Mesenchymal stem cell (in vitro differentiated cells and primary cell): ENCODE data around the gene CD160.
A peak's percentile ranks its signal among the peaks of the same experiment; 100 is the strongest.

Experiments
- DNase-seq: peaks from one replicate; pipeline ENCODE4 v3.0.0-alpha.2; 2013
- H2AFZ ChIP-seq: one replicate; pipeline ENCODE4 v1.6.1; 2013; ENCODE audit warnings: low read depth, mild to moderate bottlenecking, control low read depth, inconsistent platforms, low read length, moderate library complexity
- H2AK5ac ChIP-seq: 2 replicates; pipeline ENCODE4 v1.6.1; 2013; ENCODE audit warnings: low read length, moderate library complexity, mild to moderate bottlenecking, inconsistent platforms; ENCODE audit not compliant: severe bottlenecking
- H2BK120ac ChIP-seq: one replicate; pipeline ENCODE4 v1.6.1; 2013; ENCODE audit warnings: low read depth, mild to moderate bottlenecking, inconsistent platforms, low read length, moderate library complexity
- H2BK12ac ChIP-seq, 2 experiments: one replicate each; pipeline ENCODE4 v1.6.1; 2013; ENCODE audit warnings: inconsistent platforms in 2 of 2, low read length in 2 of 2, mild to moderate bottlenecking in 2 of 2, moderate library complexity in 2 of 2, control low read depth in 1 of 2
- H2BK15ac ChIP-seq: one replicate; pipeline ENCODE4 v1.6.1; 2013; ENCODE audit warnings: mild to moderate bottlenecking, low read depth, inconsistent platforms; ENCODE audit not compliant: poor library complexity, severe bottlenecking
- H2BK5ac ChIP-seq: 2 replicates; pipeline ENCODE4 v1.6.1; 2013; ENCODE audit warnings: low read depth, mild to moderate bottlenecking, low read length, control low read depth, inconsistent platforms; ENCODE audit not compliant: poor library complexity, severe bottlenecking
- H3K14ac ChIP-seq, 2 experiments: one replicate each; pipeline ENCODE4 v1.6.1; 2013; ENCODE audit warnings: inconsistent platforms in 2 of 2, low read length in 2 of 2, control low read depth in 1 of 2, mild to moderate bottlenecking in 1 of 2, moderate library complexity in 1 of 2
- H3K18ac ChIP-seq, 2 experiments: one replicate each; pipeline ENCODE4 v1.6.1; 2013; ENCODE audit warnings: inconsistent platforms in 2 of 2, low read length in 2 of 2, control low read depth in 1 of 2, low read depth in 1 of 2, mild to moderate bottlenecking in 1 of 2
- H3K23ac ChIP-seq, 2 experiments: one replicate each; pipeline ENCODE4 v1.6.1; 2013; ENCODE audit warnings: inconsistent platforms in 2 of 2, low read length in 2 of 2, mild to moderate bottlenecking in 2 of 2, moderate library complexity in 2 of 2, control low read depth in 1 of 2
- H3K27ac ChIP-seq: 2 replicates; pipeline ENCODE4 v1.5.1; 2013; ENCODE audit warnings: mild to moderate bottlenecking, moderate library complexity, low read length, control low read depth, inconsistent platforms; ENCODE audit not compliant: poor library complexity, severe bottlenecking
- H3K27me3 ChIP-seq, 2 experiments: 2 replicates each; pipeline versions ENCODE4 v1.6.1 to v1.7.0; 2013; ENCODE audit warnings: low read length in 2 of 2, mild to moderate bottlenecking in 2 of 2, moderate library complexity in 2 of 2, control low read depth in 1 of 2, inconsistent platforms in 1 of 2; ENCODE audit not compliant: control insufficient read depth in 1 of 2, insufficient read depth in 1 of 2
- H3K36me3 ChIP-seq, 2 experiments: 2 replicates each; pipeline versions ENCODE4 v1.6.1 to v1.7.0; 2013; ENCODE audit warnings: low read length in 2 of 2, control low read depth in 1 of 2, inconsistent platforms in 1 of 2, low read depth in 1 of 2, mild to moderate bottlenecking in 1 of 2; ENCODE audit not compliant: insufficient read depth in 2 of 2, control insufficient read depth in 1 of 2
- H3K4ac ChIP-seq, 2 experiments: one replicate each; pipeline ENCODE4 v1.6.1; 2013; ENCODE audit warnings: inconsistent platforms in 2 of 2, low read length in 2 of 2, mild to moderate bottlenecking in 2 of 2, moderate library complexity in 2 of 2, control low read depth in 1 of 2, low read depth in 1 of 2
- H3K4me1 ChIP-seq: 2 replicates; pipeline ENCODE4 v1.6.1; 2013; ENCODE audit warnings: low read depth, low read length, control low read depth; ENCODE audit not compliant: control insufficient read depth, insufficient read depth
- H3K4me2 ChIP-seq: 2 replicates; pipeline ENCODE4 v1.6.1; 2013; ENCODE audit warnings: low read length, mild to moderate bottlenecking, inconsistent platforms; ENCODE audit not compliant: poor library complexity, severe bottlenecking
- H3K4me3 ChIP-seq, 2 experiments: 2 replicates each; pipeline versions ENCODE4 v1.5.1 to v1.7.0; 2013; ENCODE audit warnings: low read length in 2 of 2, mild to moderate bottlenecking in 2 of 2, control low read depth in 1 of 2, low read depth in 1 of 2; ENCODE audit not compliant: insufficient read depth in 1 of 2
- H3K79me1 ChIP-seq: replicated peaks from 2 replicates; pipeline ENCODE4 v1.6.1; 2013; ENCODE audit warnings: mild to moderate bottlenecking, control low read depth, low read length, inconsistent platforms; ENCODE audit not compliant: poor library complexity, severe bottlenecking
- H3K9ac ChIP-seq: 2 replicates; pipeline ENCODE4 v1.7.0; 2013; ENCODE audit warnings: mild to moderate bottlenecking, low read length, moderate library complexity
- H3K9me3 ChIP-seq: 2 replicates; pipeline ENCODE4 v1.7.0; 2013; ENCODE audit warnings: mild to moderate bottlenecking, low read length; ENCODE audit not compliant: control insufficient read depth
- H4K8ac ChIP-seq: one replicate; pipeline ENCODE4 v1.6.1; 2013; ENCODE audit warnings: inconsistent platforms, mild to moderate bottlenecking, low read length, moderate library complexity
- H4K91ac ChIP-seq: one replicate; pipeline ENCODE4 v1.6.1; 2013; ENCODE audit warnings: mild to moderate bottlenecking, low read length, inconsistent platforms
- WGBS: methylation state at CpG from one replicate; pipeline ENCODE4 v1.1.7; 2013; ENCODE audit warnings: mixed read lengths; 5-methylcytosine and 5-hydroxymethylcytosine counted together

The CD160 gene

DNA sequence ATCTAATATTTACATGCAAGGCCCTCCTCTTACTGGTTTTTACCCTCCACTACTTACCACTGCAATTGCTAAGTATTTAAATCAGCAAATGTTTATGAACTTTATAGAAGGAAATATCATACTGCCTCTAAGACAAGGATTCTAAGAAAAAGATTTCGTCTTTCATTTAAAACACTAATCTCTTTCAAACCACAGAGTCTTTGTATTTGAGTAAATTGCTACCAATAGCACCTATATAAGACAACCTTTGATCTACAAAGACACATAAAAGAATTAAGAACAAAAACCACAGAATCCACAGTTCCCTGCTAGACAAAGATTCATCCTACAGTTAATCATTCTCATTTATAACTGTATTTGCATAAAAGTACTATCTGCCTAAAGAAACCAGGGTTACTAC is 67.0 kb downstream of the CD160 start:
- Histone ChIP-seq H2BK120ac (no peak overlapping the region), H3K4me2 (no peak overlapping the region), H3K18ac (no peak overlapping the region), H3K23ac (no peak overlapping the region), H3K79me1 (peaks cover 5% of the 10 kb centered on the region), H3K27ac (peak overlapping the region; percentile 40), H4K8ac (no peak overlapping the region), H4K91ac (no peak overlapping the region), H2BK5ac (no peak overlapping the region), H2AFZ (no peak overlapping the region), H2BK15ac (no peak overlapping the region), H2BK12ac (no peak overlapping the region), H3K9ac (no peak overlapping the region), H3K14ac (no peak overlapping the region), H3K27me3 (no peaks in the 10 kb centered on the region), H3K4me3 (no peak overlapping the region), H2AK5ac (no peak overlapping the region), H3K36me3 (peaks cover 0 to 30% of the 10 kb centered on the region in 2 experiments), H3K4ac (no peak overlapping the region), H3K9me3 (no peaks in the 10 kb centered on the region), H3K4me1 (peaks cover 5% of the 10 kb centered on the region)
- no CpG with 5 or more reads among the region's 1 CpG for WGBS
- DNase-seq = no peak

DNA sequence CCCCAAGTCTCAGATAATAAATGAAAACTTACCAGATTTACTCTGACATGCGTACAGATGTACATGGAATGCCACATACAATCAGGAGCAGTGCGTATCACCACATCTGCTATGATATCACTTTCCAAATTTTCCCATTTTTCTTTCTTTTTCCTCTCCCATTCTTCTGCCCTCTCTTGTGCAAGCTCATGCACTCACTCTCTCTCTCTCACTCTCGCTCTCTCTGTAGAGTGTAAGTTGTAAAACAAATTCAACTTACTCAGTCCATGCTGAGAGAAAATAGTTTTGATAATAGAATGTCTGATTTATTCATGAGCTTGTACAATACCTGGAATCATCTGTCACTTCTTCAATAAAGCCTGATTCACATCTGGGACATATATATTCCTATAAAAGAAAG is 69.3 kb downstream of the CD160 start:
- no peak overlapping the region for H4K91ac ChIP-seq
- H3K4me3 ChIP-seq = no peak overlapping the region
- H2BK12ac ChIP-seq = no peak overlapping the region
- H3K4ac ChIP-seq = no peak overlapping the region
- peaks cover 10% of the 10 kb centered on the region for H3K79me1 ChIP-seq
- 100% methylated on average over 2 of the region's 3 CpGs for WGBS
- H3K9ac ChIP-seq = no peak overlapping the region
- no peak overlapping the region for H3K27ac ChIP-seq
- no peak overlapping the region for H3K23ac ChIP-seq
- no peak overlapping the region for H4K8ac ChIP-seq
- no peak overlapping the region for H2BK120ac ChIP-seq
- no peak overlapping the region for H2BK15ac ChIP-seq
- peaks cover 4% of the 10 kb centered on the region for H3K4me1 ChIP-seq
- no peaks in the 10 kb centered on the region for H3K9me3 ChIP-seq
- no peak overlapping the region for H2AK5ac ChIP-seq
- no peaks in the 10 kb centered on the region for H3K27me3 ChIP-seq
- H3K14ac ChIP-seq = no peak overlapping the region
- no peak overlapping the region for H2BK5ac ChIP-seq
- H3K36me3 ChIP-seq = peaks cover 0 to 39% of the 10 kb centered on the region in 2 experiments
- no peak overlapping the region for H2AFZ ChIP-seq
- no peak for DNase-seq
- H3K18ac ChIP-seq = no peak overlapping the region
- H3K4me2 ChIP-seq = no peak overlapping the region
